ENCODE results near the gene DGKB. TPM values are rescaled to one million over a fixed set of nuclear protein-coding genes. Genes with fewer than 3 reads are reported as not detected.

Gene DGKB
- total and polyA plus RNA-seq, 2 donors, result 0.09 to 0.19 TPM

GRCh38 chr7:14635955-14636354 lies 266.6 kb downstream of the DGKB start:
- H3K9me3 ChIP-seq (ENCODE audit: control insufficient read depth in 2 of 2, insufficient read depth in 1 of 2, low read length in 1 of 2), result no peaks in the 10 kb centered on the region
- H3K4me1 ChIP-seq (ENCODE audit: control insufficient read depth in 2 of 2, insufficient read depth in 2 of 2, low read length in 2 of 2), result no peaks in the 10 kb centered on the region
- WGBS, result 89% methylated on average over 4 of the region's 4 CpGs
- H3K27ac ChIP-seq (ENCODE audit: low read depth in 1 of 2, low read length in 1 of 2), result no peak overlapping the region
- no peaks in the 10 kb centered on the region for H3K27me3 ChIP-seq (ENCODE audit: control insufficient read depth in 2 of 2, insufficient read depth in 1 of 2, low read length in 1 of 2)
- no peak for DNase-seq (ENCODE audit: low read depth in 6 of 9, low spot score in 9 of 9)
- H3K36me3 ChIP-seq (ENCODE audit: control insufficient read depth in 2 of 2, insufficient read depth in 2 of 2, low read length in 1 of 2), result no peaks in the 10 kb centered on the region
- H3K4me3 ChIP-seq (ENCODE audit: low read length in 2 of 2), result no peak overlapping the region

DNA sequence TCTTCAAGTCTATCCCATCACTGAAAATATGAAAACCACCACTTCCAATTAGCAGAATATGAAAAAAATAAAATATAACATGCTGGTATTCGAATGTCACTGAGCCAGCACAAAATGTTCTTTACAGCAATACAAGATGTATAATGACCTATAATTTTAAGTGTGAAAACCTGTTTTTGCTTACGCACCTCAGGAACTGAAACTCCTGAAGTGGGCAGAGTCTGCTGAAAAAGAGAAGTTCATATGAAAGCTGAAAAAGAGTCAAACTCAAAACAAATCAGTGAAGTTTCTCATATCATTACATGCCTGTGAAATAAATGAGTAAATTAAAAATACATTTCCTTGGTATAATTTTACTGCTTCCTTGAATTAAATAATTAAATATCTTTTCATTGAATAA lies 272.5 kb downstream of the DGKB start:
- no peak for DNase-seq (ENCODE audit: low read depth in 6 of 9, low spot score in 9 of 9)
- 88% methylated on average over 2 of the region's 2 CpGs for WGBS
- H3K27ac ChIP-seq (ENCODE audit: low read depth in 1 of 2, low read length in 1 of 2), result no peak overlapping the region

DNA sequence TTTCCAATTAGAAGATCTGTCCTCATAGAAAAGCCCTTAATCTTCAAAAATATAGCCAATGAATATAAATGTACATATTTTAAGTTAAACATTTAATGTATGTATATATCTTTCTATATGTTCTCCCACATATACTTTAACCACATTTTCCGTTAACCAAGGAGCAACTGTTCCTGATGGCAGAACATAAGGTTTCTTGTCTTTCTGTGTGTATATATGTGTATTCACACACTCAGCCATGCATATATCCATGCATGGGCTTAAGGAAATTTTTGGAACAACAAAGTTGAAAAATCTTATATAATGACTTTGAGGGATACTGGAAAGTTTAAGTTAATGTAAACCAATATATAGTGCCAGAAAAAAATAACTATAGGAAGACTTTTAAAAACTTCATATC lies 274.0 kb downstream of the DGKB start:
- no peak for DNase-seq (ENCODE audit: low read depth in 6 of 9, low spot score in 9 of 9)
- WGBS, result 97% methylated on average over 1 of the region's 1 CpG
- Histone ChIP-seq H3K36me3 (ENCODE audit: control insufficient read depth in 2 of 2, insufficient read depth in 2 of 2, low read length in 1 of 2) (no peaks in the 10 kb centered on the region), H3K27me3 (ENCODE audit: control insufficient read depth in 2 of 2, insufficient read depth in 1 of 2, low read length in 1 of 2) (no peaks in the 10 kb centered on the region), H3K27ac (ENCODE audit: low read depth in 1 of 2, low read length in 1 of 2) (no peak overlapping the region), H3K4me3 (ENCODE audit: low read length in 2 of 2) (no peak overlapping the region), H3K4me1 (ENCODE audit: control insufficient read depth in 2 of 2, insufficient read depth in 2 of 2, low read length in 2 of 2) (no peaks in the 10 kb centered on the region), H3K9me3 (ENCODE audit: control insufficient read depth in 2 of 2, insufficient read depth in 1 of 2, low read length in 1 of 2) (no peaks in the 10 kb centered on the region)

More for the DNA sequence above, 272.5 kb downstream of the DGKB start:
- no peak overlapping the region for H3K4me3 ChIP-seq (ENCODE audit: low read length in 2 of 2)
- H3K9me3 ChIP-seq (ENCODE audit: control insufficient read depth in 2 of 2, insufficient read depth in 1 of 2, low read length in 1 of 2), result no peaks in the 10 kb centered on the region
- H3K27me3 ChIP-seq (ENCODE audit: control insufficient read depth in 2 of 2, insufficient read depth in 1 of 2, low read length in 1 of 2), result no peaks in the 10 kb centered on the region
- no peaks in the 10 kb centered on the region for H3K36me3 ChIP-seq (ENCODE audit: control insufficient read depth in 2 of 2, insufficient read depth in 2 of 2, low read length in 1 of 2)
- H3K4me1 ChIP-seq (ENCODE audit: control insufficient read depth in 2 of 2, insufficient read depth in 2 of 2, low read length in 2 of 2), result no peaks in the 10 kb centered on the region

GRCh38 chr7:14626076-14626475 lies 276.5 kb downstream of the DGKB start:
- no peaks in the 10 kb centered on the region for H3K9me3 ChIP-seq (ENCODE audit: control insufficient read depth in 2 of 2, insufficient read depth in 1 of 2, low read length in 1 of 2)
- H3K4me3 ChIP-seq (ENCODE audit: low read length in 2 of 2), result no peak overlapping the region
- no peak overlapping the region for H3K27ac ChIP-seq (ENCODE audit: low read depth in 1 of 2, low read length in 1 of 2)
- no peaks in the 10 kb centered on the region for H3K36me3 ChIP-seq (ENCODE audit: control insufficient read depth in 2 of 2, insufficient read depth in 2 of 2, low read length in 1 of 2)
- 92% methylated on average over 4 of the region's 4 CpGs for whole genome bisulfite sequencing
- no peaks in the 10 kb centered on the region for H3K4me1 ChIP-seq (ENCODE audit: control insufficient read depth in 2 of 2, insufficient read depth in 2 of 2, low read length in 2 of 2)
- no peak for DNase-seq (ENCODE audit: low read depth in 6 of 9, low spot score in 9 of 9)
- no peaks in the 10 kb centered on the region for H3K27me3 ChIP-seq (ENCODE audit: control insufficient read depth in 2 of 2, insufficient read depth in 1 of 2, low read length in 1 of 2)

- no peaks in the 10 kb centered on the region for H3K4me1 ChIP-seq (ENCODE audit: control insufficient read depth in 2 of 2, insufficient read depth in 2 of 2, low read length in 2 of 2)
- H3K27me3 ChIP-seq (ENCODE audit: control insufficient read depth in 2 of 2, insufficient read depth in 1 of 2, low read length in 1 of 2), result no peaks in the 10 kb centered on the region
- H3K9me3 ChIP-seq (ENCODE audit: control insufficient read depth in 2 of 2, insufficient read depth in 1 of 2, low read length in 1 of 2), result no peaks in the 10 kb centered on the region
- H3K27ac ChIP-seq (ENCODE audit: low read depth in 1 of 2, low read length in 1 of 2), result no peak overlapping the region
- no peak overlapping the region for H3K4me3 ChIP-seq (ENCODE audit: low read length in 2 of 2)
- no peaks in the 10 kb centered on the region for H3K36me3 ChIP-seq (ENCODE audit: control insufficient read depth in 2 of 2, insufficient read depth in 2 of 2, low read length in 1 of 2)
- DNase-seq (ENCODE audit: low read depth in 6 of 9, low spot score in 9 of 9), result no peak
These were observed 280.0 kb downstream of the DGKB start for GRCh38 chr7:14622559-14622958.

DNA sequence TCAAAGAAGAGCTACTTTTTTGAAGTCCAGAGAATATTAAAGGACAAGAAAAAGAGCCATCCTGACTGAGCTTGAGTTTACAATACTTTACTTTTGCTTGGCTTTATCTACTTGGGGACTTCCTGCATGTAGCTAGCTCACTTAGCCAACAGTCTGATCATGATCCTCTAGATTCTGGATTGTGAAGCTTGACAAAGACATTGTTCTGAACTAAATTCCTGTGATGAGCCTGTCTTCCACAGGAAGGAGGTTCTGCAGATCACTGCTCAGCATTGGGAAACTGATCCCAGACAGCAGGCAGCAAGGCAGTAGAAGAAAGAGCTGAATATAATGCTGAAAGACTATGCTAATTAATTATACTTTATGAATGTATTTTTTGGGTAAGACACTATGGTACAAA lies 296.4 kb downstream of the DGKB start:
- no peak for DNase-seq (ENCODE audit: low read depth in 6 of 9, low spot score in 9 of 9)
- no peak overlapping the region for H3K4me3 ChIP-seq (ENCODE audit: low read length in 2 of 2)
- H3K4me1 ChIP-seq (ENCODE audit: control insufficient read depth in 2 of 2, insufficient read depth in 2 of 2, low read length in 2 of 2), result no peaks in the 10 kb centered on the region

DNA sequence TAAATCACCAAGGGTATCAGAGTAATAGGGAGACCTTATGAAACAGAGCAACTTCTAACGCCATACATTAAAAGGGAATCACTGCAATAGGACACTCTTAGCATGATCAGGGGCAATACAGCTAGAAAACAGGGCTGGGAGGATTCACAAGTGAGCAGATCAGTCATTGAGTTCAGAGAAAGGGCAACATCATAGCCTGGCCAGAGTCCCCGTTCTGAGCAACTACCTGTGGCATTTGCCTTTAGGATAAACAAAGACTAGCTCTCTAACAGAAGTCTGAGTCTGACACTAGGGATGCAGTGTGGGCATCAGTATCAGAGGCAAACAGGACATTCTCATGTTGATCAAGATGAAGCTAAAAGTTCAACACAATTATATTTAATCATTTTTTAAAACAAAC lies 297.9 kb downstream of the DGKB start:
- 89% methylated on average over 2 of the region's 2 CpGs for WGBS

More for the DNA sequence above, 296.4 kb downstream of the DGKB start:
- Histone ChIP-seq H3K27me3 (ENCODE audit: control insufficient read depth in 2 of 2, insufficient read depth in 1 of 2, low read length in 1 of 2) (no peaks in the 10 kb centered on the region), H3K27ac (ENCODE audit: low read depth in 1 of 2, low read length in 1 of 2) (no peak overlapping the region), H3K36me3 (ENCODE audit: control insufficient read depth in 2 of 2, insufficient read depth in 2 of 2, low read length in 1 of 2) (no peaks in the 10 kb centered on the region), H3K9me3 (ENCODE audit: control insufficient read depth in 2 of 2, insufficient read depth in 1 of 2, low read length in 1 of 2) (peaks cover 0 to 2% of the 10 kb centered on the region in 2 donors)

GRCh38 chr7:14602851-14603250 lies 299.7 kb downstream of the DGKB start:
- Histone ChIP-seq H3K36me3 (ENCODE audit: control insufficient read depth in 2 of 2, insufficient read depth in 2 of 2, low read length in 1 of 2) (no peaks in the 10 kb centered on the region), H3K27ac (ENCODE audit: low read depth in 1 of 2, low read length in 1 of 2) (no peak overlapping the region), H3K4me3 (ENCODE audit: low read length in 2 of 2) (no peak overlapping the region), H3K4me1 (ENCODE audit: control insufficient read depth in 2 of 2, insufficient read depth in 2 of 2, low read length in 2 of 2) (no peaks in the 10 kb centered on the region), H3K27me3 (ENCODE audit: control insufficient read depth in 2 of 2, insufficient read depth in 1 of 2, low read length in 1 of 2) (no peaks in the 10 kb centered on the region), H3K9me3 (ENCODE audit: control insufficient read depth in 2 of 2, insufficient read depth in 1 of 2, low read length in 1 of 2) (peaks cover 0 to 2% of the 10 kb centered on the region in 2 donors)
- DNase-seq (ENCODE audit: low read depth in 6 of 9, low spot score in 9 of 9), result no peak
- WGBS, result 91% methylated on average over 1 of the region's 1 CpG

More for the DNA sequence above, 297.9 kb downstream of the DGKB start:
- no peaks in the 10 kb centered on the region for H3K27me3 ChIP-seq (ENCODE audit: control insufficient read depth in 2 of 2, insufficient read depth in 1 of 2, low read length in 1 of 2)
- H3K9me3 ChIP-seq (ENCODE audit: control insufficient read depth in 2 of 2, insufficient read depth in 1 of 2, low read length in 1 of 2), result peaks cover 0 to 2% of the 10 kb centered on the region in 2 donors
- no peak overlapping the region for H3K4me3 ChIP-seq (ENCODE audit: low read length in 2 of 2)
- no peak for DNase-seq (ENCODE audit: low read depth in 6 of 9, low spot score in 9 of 9)
- H3K4me1 ChIP-seq (ENCODE audit: control insufficient read depth in 2 of 2, insufficient read depth in 2 of 2, low read length in 2 of 2), result no peaks in the 10 kb centered on the region
- H3K27ac ChIP-seq (ENCODE audit: low read depth in 1 of 2, low read length in 1 of 2), result no peak overlapping the region
- H3K36me3 ChIP-seq (ENCODE audit: control insufficient read depth in 2 of 2, insufficient read depth in 2 of 2, low read length in 1 of 2), result no peaks in the 10 kb centered on the region

GRCh38 chr7:14600766-14601367 lies 301.7 kb downstream of the DGKB start:
- no peak for DNase-seq (ENCODE audit: low read depth in 6 of 9, low spot score in 9 of 9)
- Histone ChIP-seq H3K27me3 (ENCODE audit: control insufficient read depth in 2 of 2, insufficient read depth in 1 of 2, low read length in 1 of 2) (no peaks in the 10 kb centered on the region), H3K9me3 (ENCODE audit: control insufficient read depth in 2 of 2, insufficient read depth in 1 of 2, low read length in 1 of 2) (peaks cover 0 to 2% of the 10 kb centered on the region in 2 donors), H3K4me1 (ENCODE audit: control insufficient read depth in 2 of 2, insufficient read depth in 2 of 2, low read length in 2 of 2) (no peaks in the 10 kb centered on the region), H3K36me3 (ENCODE audit: control insufficient read depth in 2 of 2, insufficient read depth in 2 of 2, low read length in 1 of 2) (no peaks in the 10 kb centered on the region), H3K4me3 (ENCODE audit: low read length in 2 of 2) (no peak overlapping the region), H3K27ac (ENCODE audit: low read depth in 1 of 2, low read length in 1 of 2) (no peak overlapping the region)
- WGBS, result 91% methylated on average over 2 of the region's 2 CpGs
